HuH-7.5 (cell line): ENCODE data around the gene MYH11.
"Not testable (repeated sequence)": the region's sequence is repeated elsewhere in the genome, so short reads cannot be mapped to it uniquely, and the experiment has no call there.

Source experiments
- DNase-seq: peaks from one replicate; pipeline ENCODE4 v3.0.0; 2011; ENCODE audit warnings: low spot score

Gene MYH11

GRCh38 chr16:15839204-15839603, 17.6 kb downstream of the MYH11 start:
- not testable (repeated sequence) for DNase-seq

GRCh38 chr16:15837761-15838160, 19.1 kb downstream of the MYH11 start:
- DNase-seq = no peak

DNA sequence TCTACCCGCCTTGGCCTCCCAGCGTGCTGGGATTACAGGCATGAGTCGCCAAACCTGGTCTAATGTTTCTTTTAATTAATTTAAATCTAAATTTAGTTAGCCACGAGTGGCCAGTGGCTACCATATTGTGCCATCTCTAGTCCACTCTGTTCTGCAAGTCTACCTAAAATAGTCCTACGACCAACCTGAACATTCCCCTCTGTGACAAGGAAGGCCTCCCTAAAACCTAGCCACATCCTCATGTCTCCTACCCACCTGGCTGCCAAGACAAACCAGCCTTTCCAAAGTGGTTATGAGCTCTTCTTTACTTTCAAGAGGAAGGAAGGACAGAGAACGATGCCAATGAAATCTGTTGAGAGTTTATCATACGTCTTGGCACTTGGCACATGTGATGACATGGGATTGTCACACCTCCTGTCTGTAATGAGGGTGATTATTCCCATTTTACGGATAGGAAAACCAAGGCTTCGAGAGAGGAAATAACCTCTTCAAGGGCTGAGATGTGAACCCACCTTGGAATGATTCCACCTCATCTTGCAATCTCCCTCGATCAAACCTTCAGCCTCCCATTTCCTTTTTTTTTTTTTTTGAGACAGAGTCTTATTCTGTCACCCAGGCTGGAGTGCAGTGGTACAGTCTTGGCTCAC, 19.7 kb downstream of the MYH11 start:
- no peak for DNase-seq

DNA sequence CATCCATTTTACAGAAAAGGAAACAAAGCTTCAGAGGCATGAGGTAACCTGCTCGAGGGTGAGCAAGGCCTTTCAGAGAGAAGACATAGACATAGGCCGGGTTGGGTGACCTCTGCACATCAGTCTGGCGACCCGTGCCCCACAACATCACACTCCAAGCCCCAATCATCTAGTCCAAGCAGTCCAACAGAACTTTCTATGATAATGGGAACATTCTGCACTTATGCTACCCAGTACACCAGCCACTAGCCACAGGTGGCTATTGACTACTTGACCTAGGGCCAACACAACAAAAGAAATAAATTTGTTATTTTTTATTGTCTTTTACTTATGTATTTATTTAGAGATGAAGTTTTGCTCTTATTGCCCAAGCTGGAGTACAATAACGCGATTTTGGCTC, 20.8 kb downstream of the MYH11 start:
- no peak for DNase-seq

DNA sequence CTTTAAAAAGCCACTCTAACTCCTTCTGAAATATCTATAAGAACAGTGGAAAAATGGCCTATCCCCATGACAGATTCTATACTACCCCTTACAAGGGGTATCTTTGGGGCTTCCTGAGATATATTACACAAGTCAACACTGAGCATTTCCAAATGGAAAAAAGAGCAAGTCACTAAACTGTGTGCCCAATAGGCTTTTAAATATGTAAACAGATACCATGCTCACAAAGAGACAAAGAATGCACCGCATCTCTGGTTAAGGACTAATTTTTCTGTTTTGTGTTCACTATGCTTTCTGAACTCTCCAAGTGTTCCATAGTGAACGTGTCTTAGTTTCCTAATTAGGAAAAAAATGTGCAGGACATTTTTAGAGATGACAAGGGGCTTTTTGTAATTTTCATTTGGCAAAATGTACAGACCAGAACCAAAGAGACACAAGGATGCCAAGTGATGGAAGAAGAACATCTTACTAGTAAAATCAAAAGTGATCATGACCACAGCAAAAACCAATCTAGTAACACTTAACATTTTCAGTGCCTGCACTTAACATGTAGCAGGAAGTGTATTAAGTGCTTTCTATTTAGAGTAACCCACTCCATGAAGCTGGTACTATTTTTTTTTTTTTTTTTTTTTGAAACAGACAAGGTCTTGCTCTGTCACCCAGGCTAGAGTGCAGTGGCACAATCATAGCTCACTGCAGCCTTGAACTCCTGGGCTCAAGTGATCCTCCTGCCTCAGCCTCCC, 21.5 kb downstream of the MYH11 start:
- DNase-seq = no peak

GRCh38 chr16:15834502-15834901, 22.3 kb downstream of the MYH11 start:
- DNase-seq = no peak

DNA sequence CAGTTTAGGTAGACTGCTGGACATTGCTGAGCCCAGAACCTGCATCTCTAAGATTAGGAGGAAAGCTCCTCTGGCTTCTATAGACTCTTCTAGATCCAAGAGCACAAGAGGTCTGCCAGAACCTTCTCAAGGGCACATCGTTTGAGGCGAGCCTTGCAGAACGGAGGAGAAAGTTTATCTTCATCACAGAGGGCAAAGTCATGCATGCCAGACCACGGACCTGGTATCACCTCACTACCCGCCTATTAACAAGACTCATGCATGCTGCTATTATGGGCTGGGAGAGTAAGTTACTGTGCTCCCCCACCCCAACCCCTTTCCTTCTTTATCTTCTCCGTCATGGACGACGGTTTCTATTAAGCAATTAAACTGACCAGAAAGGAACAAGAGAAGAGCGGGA, 23.3 kb downstream of the MYH11 start:
- DNase-seq = no peak

DNA sequence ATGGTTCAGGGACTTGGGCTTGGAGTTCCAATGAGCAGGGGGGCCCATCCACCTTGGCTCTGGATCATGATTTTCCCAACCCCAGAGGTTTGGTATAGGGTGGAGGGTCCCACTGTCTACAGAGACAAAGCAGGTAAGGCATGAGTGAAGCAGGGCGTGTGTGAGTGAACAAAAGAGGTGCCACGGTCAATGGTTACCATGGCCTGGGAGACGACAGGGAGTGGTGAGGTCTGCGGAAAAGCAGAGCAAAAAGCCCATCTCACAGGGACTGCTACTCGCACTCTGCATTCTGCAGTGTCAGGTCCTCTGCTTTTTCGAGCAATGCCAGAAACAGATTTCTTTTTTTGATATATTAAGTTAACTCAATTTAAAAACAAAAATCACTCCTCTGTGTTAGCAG, 24.6 kb downstream of the MYH11 start:
- DNase-seq = no peak

DNA sequence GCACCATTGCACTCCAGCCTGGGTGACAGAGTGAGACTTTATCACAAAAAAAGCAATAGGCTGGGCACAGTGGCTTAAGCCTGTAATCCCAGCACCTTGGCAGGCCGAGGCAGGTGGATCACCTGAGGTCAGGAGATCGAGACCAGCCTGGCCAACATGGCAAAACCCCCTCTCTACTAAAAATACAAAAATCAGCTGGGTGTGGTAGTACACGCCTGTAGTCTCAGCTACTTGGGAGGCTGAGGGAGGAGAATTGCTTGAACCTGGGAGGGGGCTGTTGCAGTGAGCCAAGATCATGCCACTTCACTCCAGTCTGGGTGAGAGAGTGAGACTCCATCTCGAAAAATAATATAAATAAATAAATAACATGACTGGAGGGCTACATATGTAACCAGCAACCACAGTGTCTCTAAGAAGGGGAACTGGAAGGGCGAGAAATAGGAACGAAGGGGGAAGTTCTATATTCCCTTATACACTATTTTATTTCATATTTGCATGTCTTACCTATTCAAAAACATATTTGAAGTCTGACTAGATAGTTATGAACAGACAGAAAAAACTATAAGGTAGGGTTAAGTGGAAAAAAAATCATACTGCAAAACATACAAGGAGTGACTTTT, 25.9 kb downstream of the MYH11 start:
- no peak for DNase-seq

- DNase-seq = no peak
Observed at GRCh38 chr16:15829460-15829859, 27.4 kb downstream of the MYH11 start.

- no peak for DNase-seq
Observed at GRCh38 chr16:15827709-15828343, 29.0 kb downstream of the MYH11 start.

- DNase-seq = no peak
Observed at GRCh38 chr16:15827299-15827698, 29.5 kb downstream of the MYH11 start.

GRCh38 chr16:15825750-15826305, 31.0 kb downstream of the MYH11 start:
- no peak for DNase-seq

- DNase-seq = no peak
Observed at GRCh38 chr16:15822957-15823356, 33.9 kb downstream of the MYH11 start.

- DNase-seq = no peak
Observed at GRCh38 chr16:15820837-15821236, 36.0 kb downstream of the MYH11 start.

DNA sequence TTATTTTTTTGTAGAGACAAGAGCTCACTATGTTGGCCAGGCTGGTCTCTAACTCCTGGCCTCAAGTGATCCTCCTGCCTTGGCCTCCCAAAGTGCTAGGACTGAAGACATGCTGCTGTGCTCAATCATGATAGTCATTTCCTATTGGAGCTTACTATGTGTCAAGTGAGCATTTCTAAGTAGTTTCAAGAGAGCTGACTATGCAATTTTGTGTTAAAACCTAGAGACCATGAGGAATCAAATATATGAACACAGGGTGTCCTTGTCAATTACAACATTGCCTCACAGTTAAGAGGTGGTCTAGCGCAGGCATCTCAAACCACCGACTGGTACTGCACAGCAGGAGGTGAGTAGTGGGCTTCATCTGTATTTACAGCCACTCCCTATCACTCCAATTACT, 37.8 kb downstream of the MYH11 start:
- no peak for DNase-seq

GRCh38 chr16:15817446-15817845, 39.4 kb downstream of the MYH11 start:
- no peak for DNase-seq

DNA sequence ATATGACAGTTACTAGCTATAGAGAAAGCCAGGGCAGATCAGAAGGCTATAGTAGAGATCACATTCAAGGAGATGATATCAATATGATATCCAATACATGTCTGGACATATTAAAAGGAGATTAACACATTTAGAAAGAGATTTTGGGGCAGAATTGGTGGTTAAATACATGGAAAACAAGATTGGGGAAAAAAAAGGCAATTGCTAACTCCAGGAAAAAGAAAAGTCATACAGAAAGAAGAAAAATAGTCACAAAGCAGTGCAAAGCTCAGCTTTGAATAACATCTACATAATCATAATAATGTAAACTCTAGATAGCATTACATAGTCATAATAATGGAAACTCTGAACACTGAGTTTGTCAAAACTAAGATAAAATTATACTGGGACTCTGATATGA, 40.6 kb downstream of the MYH11 start:
- no peak for DNase-seq

GRCh38 chr16:15812401-15812750, 44.5 kb downstream of the MYH11 start:
- not testable (repeated sequence) for DNase-seq

GRCh38 chr16:15811481-15812400, 45.1 kb downstream of the MYH11 start:
- no peak for DNase-seq

GRCh38 chr16:15810949-15811348, 45.9 kb downstream of the MYH11 start:
- DNase-seq = no peak

- DNase-seq = no peak
Observed at GRCh38 chr16:15810411-15810810, 46.4 kb downstream of the MYH11 start.
